GM18511 (cell line): ENCODE measurements around the gene ADCY7.

Experiments
- ATAC-seq: cut with Tn5 transposase; IDR thresholded peaks from one replicate; pipeline ENCODE4 v1.9.1; 2021; ENCODE audit warnings: mild to moderate bottlenecking, moderate library complexity; ENCODE audit not compliant: unreplicated experiment

Gene ADCY7

GRCh38 chr16:50265716-50266336, 525 bp upstream of the ADCY7 start:
- ATAC-seq, result no peak

GRCh38 chr16:50267151-50267631, 840 bp downstream of the ADCY7 start:
- no peak for ATAC-seq

- no peak for ATAC-seq
Measured at GRCh38 chr16:50267651-50268050, 1.3 kb downstream of the ADCY7 start.

- no peak for ATAC-seq
Measured at GRCh38 chr16:50268352-50268751, 2.0 kb downstream of the ADCY7 start.

- ATAC-seq, result no peak
Measured at GRCh38 chr16:50269061-50269705, 2.8 kb downstream of the ADCY7 start.

- no peak for ATAC-seq
Measured at GRCh38 chr16:50269769-50270509, 3.6 kb downstream of the ADCY7 start.

- no peak for ATAC-seq
Measured at GRCh38 chr16:50270510-50271147, 4.3 kb downstream of the ADCY7 start.

GRCh38 chr16:50271148-50272041, 5.0 kb downstream of the ADCY7 start:
- no peak for ATAC-seq

GRCh38 chr16:50272111-50272571, 5.8 kb downstream of the ADCY7 start:
- no peak for ATAC-seq

- no peak for ATAC-seq
Measured at GRCh38 chr16:50272687-50273381, 6.5 kb downstream of the ADCY7 start.

- ATAC-seq, result no peak
Measured at GRCh38 chr16:50273382-50273690, 7.0 kb downstream of the ADCY7 start.

- ATAC-seq, result peak; percentile 79
Measured at GRCh38 chr16:50273888-50274325, 7.6 kb downstream of the ADCY7 start.

GRCh38 chr16:50274326-50275097, 8.2 kb downstream of the ADCY7 start:
- peak; percentile 60 for ATAC-seq

- ATAC-seq, result no peak
Measured at GRCh38 chr16:50275098-50275415, 8.7 kb downstream of the ADCY7 start.

- ATAC-seq, result no peak
Measured at GRCh38 chr16:50275428-50276325, 9.3 kb downstream of the ADCY7 start.

GRCh38 chr16:50276326-50276640, 9.9 kb downstream of the ADCY7 start:
- ATAC-seq, result no peak

- ATAC-seq, result no peak
Measured at GRCh38 chr16:50276801-50277555, 10.6 kb downstream of the ADCY7 start.

GRCh38 chr16:50278251-50278650, 11.9 kb downstream of the ADCY7 start:
- ATAC-seq, result no peak
